ENCODE data around the gene AP3B1. TPM values are rescaled to one million over a fixed set of nuclear protein-coding genes. Genes with fewer than 3 reads are reported as not detected.

Gene AP3B1
- total and polyA plus RNA-seq, 12 donors: 20.0 to 28.3 (median 23.4) TPM

DNA sequence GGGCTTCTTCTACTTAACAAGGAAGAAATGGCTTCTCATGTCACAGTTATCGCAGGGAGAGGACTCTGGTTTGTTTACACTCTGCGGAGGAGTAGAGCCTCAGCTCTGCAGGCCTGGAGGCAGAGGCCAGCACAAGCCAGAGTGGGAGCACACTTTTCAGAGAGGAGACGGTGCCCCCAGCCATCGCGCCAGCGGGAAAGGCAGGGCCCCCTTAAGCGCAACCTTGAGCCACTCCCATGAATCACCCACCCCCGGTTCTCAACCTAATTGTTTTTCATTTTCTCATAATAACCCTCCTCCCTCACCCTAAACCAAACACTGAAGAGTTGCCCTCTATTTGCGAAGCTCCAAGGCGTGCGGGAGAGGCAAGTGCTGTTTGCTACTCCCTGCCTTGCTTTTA lies 309.9 kb downstream of the AP3B1 start:
- Histone ChIP-seq H3K9me3 (no peaks in the 10 kb centered on the region), H3K27me3 (peaks cover 0 to 11% (median 4%) of the 10 kb centered on the region in 7 donors), H3K36me3 (peaks cover 0 to 2% (median 0%) of the 10 kb centered on the region in 9 donors), H3K4me3 (no peak overlapping the region), H3K27ac (no peak overlapping the region), H3K4me1 (peaks cover 0 to 3% (median 0%) of the 10 kb centered on the region in 9 donors)
- ATAC-seq (no peak), DNase-seq (no peak)
- TF ChIP-seq, protein P1, sequence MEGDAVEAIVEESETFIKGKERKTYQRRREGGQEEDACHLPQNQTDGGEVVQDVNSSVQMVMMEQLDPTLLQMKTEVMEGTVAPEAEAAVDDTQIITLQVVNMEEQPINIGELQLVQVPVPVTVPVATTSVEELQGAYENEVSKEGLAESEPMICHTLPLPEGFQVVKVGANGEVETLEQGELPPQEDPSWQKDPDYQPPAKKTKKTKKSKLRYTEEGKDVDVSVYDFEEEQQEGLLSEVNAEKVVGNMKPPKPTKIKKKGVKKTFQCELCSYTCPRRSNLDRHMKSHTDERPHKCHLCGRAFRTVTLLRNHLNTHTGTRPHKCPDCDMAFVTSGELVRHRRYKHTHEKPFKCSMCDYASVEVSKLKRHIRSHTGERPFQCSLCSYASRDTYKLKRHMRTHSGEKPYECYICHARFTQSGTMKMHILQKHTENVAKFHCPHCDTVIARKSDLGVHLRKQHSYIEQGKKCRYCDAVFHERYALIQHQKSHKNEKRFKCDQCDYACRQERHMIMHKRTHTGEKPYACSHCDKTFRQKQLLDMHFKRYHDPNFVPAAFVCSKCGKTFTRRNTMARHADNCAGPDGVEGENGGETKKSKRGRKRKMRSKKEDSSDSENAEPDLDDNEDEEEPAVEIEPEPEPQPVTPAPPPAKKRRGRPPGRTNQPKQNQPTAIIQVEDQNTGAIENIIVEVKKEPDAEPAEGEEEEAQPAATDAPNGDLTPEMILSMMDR (IDR thresholded peaks at IDR 0.05): no peak
- intact Hi-C loops (cut with DNase I): no loop called here
- 53 to 54% methylated on average over 11 of the region's 11 CpGs for WGBS, 2 donors

DNA sequence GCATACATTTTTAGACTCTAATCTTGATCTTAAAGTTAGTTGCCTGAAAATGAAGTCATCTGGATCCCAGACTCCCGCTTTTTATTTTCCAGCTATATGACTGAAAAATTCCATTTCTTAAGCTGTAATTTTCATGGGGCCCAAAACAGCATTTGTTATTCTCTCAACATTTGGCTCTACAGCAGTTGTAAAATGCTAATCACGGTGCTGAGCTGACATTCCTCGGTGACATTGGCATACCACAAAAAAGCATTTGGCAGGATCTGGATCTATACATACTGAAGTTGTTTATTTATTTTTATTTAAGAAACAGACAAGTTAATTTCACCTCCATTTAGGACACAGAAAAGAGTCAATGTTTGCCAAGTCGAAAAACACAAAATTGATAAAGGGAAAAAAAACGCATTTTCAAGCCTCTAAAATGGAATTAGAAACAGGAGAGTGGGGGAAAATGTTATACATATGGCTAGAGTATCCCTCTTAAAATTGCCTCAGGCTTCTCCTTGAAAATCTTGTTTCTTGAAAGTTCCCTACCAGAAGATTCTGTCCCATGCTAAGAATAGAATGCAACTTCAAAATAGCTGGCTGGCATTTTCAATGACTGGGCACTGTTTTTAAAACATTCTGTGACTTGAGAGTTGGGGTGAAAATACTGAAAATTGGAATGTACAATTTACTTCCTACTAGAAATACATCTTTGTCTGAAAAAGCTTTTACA lies 310.9 kb downstream of the AP3B1 start:
- ATAC-seq: no peak
- intact Hi-C loops (cut with DNase I): no loop called here
- H3K9me3 ChIP-seq: no peaks in the 10 kb centered on the region
- 73 to 75% methylated on average over 5 of the region's 5 CpGs for WGBS, 2 donors
- TF ChIP-seq, protein P1 (IDR thresholded peaks at IDR 0.05): no peak
- peaks cover 0 to 2% (median 0%) of the 10 kb centered on the region in 9 donors for H3K36me3 ChIP-seq
- no peak for DNase-seq
- H3K4me1 ChIP-seq: peaks cover 0 to 3% (median 0%) of the 10 kb centered on the region in 9 donors
- no peak overlapping the region for H3K27ac ChIP-seq
- no peak overlapping the region for H3K4me3 ChIP-seq
- H3K27me3 ChIP-seq: peaks cover 0 to 16% (median 9%) of the 10 kb centered on the region in 7 donors

DNA sequence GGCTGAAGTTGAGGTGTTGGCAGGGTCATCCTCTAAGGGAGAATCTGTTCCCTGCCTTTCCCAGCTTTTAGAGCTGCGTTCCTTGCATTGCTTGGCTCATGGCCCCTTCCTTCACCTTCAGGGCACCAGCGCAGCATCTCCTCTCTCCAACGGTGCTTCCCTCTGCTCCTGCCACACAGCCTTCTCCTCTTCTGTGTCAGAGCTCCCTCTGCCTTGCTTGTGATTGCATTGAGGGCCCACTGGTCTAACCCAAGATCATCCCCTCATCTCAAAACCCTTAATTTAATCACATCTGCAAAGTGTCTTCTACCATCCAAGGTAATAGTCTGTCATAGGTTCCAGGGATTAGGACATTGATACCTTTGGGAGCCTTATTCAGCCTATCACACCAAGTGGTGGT lies 312.7 kb downstream of the AP3B1 start:
- Histone ChIP-seq H3K9me3 (no peaks in the 10 kb centered on the region), H3K27ac (no peak overlapping the region), H3K36me3 (no peaks in the 10 kb centered on the region), H3K4me3 (no peak overlapping the region), H3K4me1 (peaks cover 0 to 3% (median 0%) of the 10 kb centered on the region in 9 donors), H3K27me3 (peaks cover 0 to 20% (median 12%) of the 10 kb centered on the region in 7 donors)
- WGBS, 2 donors: 85 to 92% methylated on average over 3 of the region's 3 CpGs
- TF ChIP-seq, protein P1 (IDR thresholded peaks at IDR 0.05): no peak
- DNase-seq: no peak
- intact Hi-C loops (cut with DNase I): no loop called here
- no peak for ATAC-seq

DNA sequence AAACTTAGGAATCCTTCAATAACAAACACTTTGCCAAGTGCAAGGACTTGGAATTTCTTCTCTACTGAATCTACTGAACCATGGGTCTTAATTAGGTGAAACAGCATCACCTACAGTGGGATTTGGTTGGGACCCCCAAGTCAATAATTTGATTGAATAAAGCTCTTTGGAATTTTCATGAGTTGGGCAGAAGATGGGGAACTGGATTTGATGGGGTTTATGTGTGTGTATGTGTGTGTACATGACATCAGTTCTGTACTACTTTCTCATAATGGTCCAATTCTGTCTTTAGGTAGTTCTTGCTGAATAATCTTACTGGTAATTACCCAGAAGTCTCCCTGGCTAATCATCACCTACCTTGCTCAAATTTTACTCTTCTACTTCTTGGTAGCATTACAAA lies 319.9 kb downstream of the AP3B1 start:
- H3K36me3 ChIP-seq: no peaks in the 10 kb centered on the region
- H3K4me3 ChIP-seq: no peak overlapping the region
- peaks cover 6 to 19% (median 17%) of the 10 kb centered on the region in 9 donors for H3K4me1 ChIP-seq
- DNase-seq: no peak
- TF ChIP-seq, protein P1 (IDR thresholded peaks at IDR 0.05): no peak
- H3K27me3 ChIP-seq: peaks cover 15 to 70% (median 53%) of the 10 kb centered on the region in 7 donors
- no peak for ATAC-seq
- intact Hi-C loops (cut with DNase I): no loop called here
- no peak overlapping the region for H3K27ac ChIP-seq
- H3K9me3 ChIP-seq: no peaks in the 10 kb centered on the region
